IgD-negative memory B cell (primary cell): Measurements from ENCODE around the gene SUSD1. TPM values are rescaled to one million over a fixed set of nuclear protein-coding genes. Genes with fewer than 3 reads are reported as not detected.

Experiments used
- H3K27ac Mint-ChIP-seq, 3 donors: one replicate each; pipeline ENCODE4 v1.8.0; 2020 to 2022; ENCODE audit warnings: mild to moderate bottlenecking in 3 of 3, mixed read lengths in 3 of 3, moderate library complexity in 1 of 3
- H3K27me3 Mint-ChIP-seq: one replicate; pipeline ENCODE4 v1.8.0; 2021; ENCODE audit warnings: mixed read lengths
- H3K36me3 Mint-ChIP-seq: one replicate; pipeline ENCODE4 v1.8.0; 2020; ENCODE audit warnings: mild to moderate bottlenecking, mixed read lengths
- H3K4me1 Mint-ChIP-seq, 3 donors: one replicate each; pipeline ENCODE4 v1.8.0; 2020 to 2022; ENCODE audit warnings: mixed read lengths in 3 of 3, mild to moderate bottlenecking in 1 of 3
- H3K4me3 Mint-ChIP-seq, 4 donors: one replicate each; pipeline ENCODE4 v1.8.0; 2020 to 2022; ENCODE audit warnings: mild to moderate bottlenecking in 4 of 4, mixed read lengths in 4 of 4, moderate library complexity in 3 of 4
- H3K9me3 Mint-ChIP-seq, 3 donors: one replicate each; pipeline ENCODE4 v1.8.0; 2020 to 2021; ENCODE audit warnings: mixed read lengths in 3 of 3, mild to moderate bottlenecking in 1 of 3
- polyA plus RNA-seq: library from polyadenylated mRNA; unstranded; fragments of 300-500 nt; fragmentation: Illumina TruSeq; gene quantifications from one replicate; pipeline ENCODE4 v1.2.3, GENCODE V29; 2021

The SUSD1 gene
- polyA plus RNA-seq, 1 donor from 2014 or later = 3.4 TPM

DNA sequence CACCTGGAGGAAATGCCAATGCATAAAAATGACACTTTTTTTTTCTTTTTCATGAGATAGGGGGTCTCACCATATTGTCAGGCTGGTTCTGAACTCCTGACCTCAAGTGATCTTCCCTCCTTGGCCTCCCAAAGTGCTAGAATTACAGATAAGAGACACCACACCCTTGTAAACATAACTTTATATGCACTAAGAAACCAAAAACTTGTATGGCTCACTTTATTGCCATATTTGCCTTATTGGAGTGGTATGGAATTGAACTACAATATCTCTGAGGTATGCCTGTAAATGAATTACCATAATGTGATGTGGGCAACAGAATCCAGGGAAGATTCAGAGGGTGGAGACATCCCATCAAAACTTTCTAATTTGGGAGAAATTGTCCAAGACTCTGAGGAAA lies 164.6 kb downstream of the SUSD1 start:
- Mint-ChIP-seq H3K9me3 (no peaks in the 10 kb centered on the region), H3K4me1 (peaks cover 38 to 58% (median 40%) of the 10 kb centered on the region in 3 donors), H3K4me3 (peak overlapping the region in 1 of 4 donors; percentile 23), H3K27ac (peak overlapping the region in 1 of 3 donors; percentile 19), H3K27me3 (no peaks in the 10 kb centered on the region), H3K36me3 (no peaks in the 10 kb centered on the region)

DNA sequence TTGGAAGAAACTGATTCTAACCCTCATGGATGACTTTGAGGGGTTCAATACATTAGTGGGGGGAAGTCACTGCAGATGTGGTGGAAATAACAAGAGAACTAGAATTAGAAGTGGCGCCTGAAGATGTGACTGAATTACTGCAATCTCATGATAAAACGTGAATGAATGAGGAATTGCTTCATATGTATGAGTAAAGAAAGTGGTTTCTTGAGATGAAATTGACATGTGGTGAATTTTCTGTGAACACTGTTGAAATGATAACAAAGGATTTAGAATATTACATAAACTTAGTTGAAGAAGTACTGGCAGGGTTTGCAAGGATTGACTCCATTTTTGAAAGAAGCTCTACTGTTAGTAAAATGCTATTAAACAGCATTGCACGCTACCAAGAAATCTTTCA lies 165.4 kb downstream of the SUSD1 start:
- Mint-ChIP-seq H3K4me1 (peaks cover 34 to 55% (median 37%) of the 10 kb centered on the region in 3 donors), H3K4me3 (peak overlapping the region in 1 of 4 donors; percentile 39), H3K36me3 (no peaks in the 10 kb centered on the region), H3K27ac (peak overlapping the region in 1 of 3 donors; percentile 14), H3K9me3 (no peaks in the 10 kb centered on the region), H3K27me3 (peaks cover 2% of the 10 kb centered on the region)

DNA sequence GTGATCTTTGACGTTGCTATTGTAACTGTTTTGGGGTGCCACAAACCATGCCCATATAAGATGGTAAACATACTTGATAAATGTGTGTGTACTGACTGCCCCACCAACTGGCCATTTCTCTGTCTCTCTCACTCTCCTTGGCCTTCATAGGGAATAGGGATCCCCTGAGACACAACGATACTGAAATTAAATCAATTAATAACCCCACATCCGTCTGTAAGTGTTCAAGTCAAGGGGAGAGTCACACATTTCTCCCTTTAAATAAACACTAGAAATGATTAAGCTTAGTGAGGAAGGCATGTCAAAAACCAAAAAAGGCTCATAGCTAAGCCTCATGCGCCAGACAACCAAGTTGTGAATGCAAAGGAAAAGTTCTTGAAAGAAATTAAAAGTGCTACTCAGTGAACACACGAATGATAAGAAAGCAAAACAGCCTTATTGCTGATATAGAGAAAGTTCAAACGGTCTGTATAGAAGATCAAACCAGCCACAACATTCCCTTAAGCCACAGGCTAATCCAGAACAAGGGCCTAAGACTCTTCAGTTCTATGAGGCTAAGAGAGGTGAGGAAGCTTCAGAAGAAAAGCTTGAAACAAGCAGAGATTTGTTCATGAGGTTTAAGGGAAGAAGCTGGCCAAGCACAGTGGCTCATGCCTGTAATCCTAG lies 167.4 kb downstream of the SUSD1 start:
- no peaks in the 10 kb centered on the region for H3K9me3 Mint-ChIP-seq
- H3K27me3 Mint-ChIP-seq = peaks cover 4% of the 10 kb centered on the region
- peaks cover 36 to 52% (median 37%) of the 10 kb centered on the region in 3 donors for H3K4me1 Mint-ChIP-seq
- H3K4me3 Mint-ChIP-seq = no peak overlapping the region
- H3K27ac Mint-ChIP-seq = no peak overlapping the region
- H3K36me3 Mint-ChIP-seq = no peaks in the 10 kb centered on the region

DNA sequence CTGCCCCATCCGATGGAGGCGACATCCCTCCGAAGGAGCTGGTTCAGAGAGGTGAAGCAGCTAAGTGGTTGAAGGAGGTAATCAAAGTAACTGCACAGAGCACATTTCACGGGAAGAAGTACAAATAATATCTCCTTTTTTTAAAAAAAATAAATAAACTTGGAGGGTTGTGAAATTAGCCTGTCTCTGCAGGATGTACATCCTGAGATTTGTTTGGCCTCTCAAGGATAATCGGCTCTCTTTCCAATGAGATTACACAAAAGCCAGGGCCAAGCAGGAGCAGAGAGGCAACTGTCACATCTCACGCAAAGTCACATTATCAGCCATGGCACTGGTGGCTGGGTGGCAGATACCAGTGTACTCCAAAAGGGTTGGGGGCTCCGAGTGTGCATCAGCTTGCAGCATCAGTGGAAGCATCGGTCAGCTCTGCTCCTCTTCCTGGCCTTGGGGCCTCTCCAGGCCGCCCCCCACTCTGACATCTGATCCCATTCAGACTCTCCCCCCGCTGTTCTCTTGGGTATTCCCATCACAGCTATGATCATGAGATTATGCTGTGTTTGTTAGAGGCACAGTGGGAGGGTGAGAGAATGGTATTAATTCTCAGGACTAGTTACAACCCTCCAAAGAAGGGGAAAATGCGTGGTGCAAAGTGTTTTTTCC lies 168.6 kb downstream of the SUSD1 start:
- Mint-ChIP-seq H3K4me3 (no peak overlapping the region), H3K4me1 (peaks cover 29 to 45% (median 32%) of the 10 kb centered on the region in 3 donors), H3K36me3 (no peaks in the 10 kb centered on the region), H3K27ac (no peak overlapping the region), H3K9me3 (no peaks in the 10 kb centered on the region), H3K27me3 (peaks cover 4% of the 10 kb centered on the region)

DNA sequence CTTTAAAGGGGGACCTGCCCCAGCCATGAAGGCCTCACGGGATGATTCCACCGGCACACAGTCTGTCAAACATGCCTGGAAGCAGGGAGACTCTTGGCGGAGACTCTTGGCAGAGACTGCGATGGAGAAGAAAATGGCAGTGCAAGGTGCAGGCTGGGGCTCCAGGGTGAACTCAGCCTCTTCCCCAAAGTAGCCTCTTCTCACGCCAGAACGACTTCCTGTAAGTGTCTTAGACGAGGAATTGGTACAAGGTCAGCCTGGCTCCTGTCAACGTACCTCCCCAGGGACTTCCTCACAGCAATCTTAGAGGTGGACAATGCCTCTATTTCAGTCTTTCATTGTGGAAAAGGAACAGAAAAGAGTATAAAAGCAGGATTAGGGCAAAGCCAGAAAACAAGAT lies 169.2 kb downstream of the SUSD1 start:
- H3K27me3 Mint-ChIP-seq = peaks cover 4% of the 10 kb centered on the region
- no peak overlapping the region for H3K27ac Mint-ChIP-seq
- H3K9me3 Mint-ChIP-seq = no peaks in the 10 kb centered on the region
- peaks cover 25 to 41% (median 32%) of the 10 kb centered on the region in 3 donors for H3K4me1 Mint-ChIP-seq
- H3K36me3 Mint-ChIP-seq = no peaks in the 10 kb centered on the region
- no peak overlapping the region for H3K4me3 Mint-ChIP-seq

DNA sequence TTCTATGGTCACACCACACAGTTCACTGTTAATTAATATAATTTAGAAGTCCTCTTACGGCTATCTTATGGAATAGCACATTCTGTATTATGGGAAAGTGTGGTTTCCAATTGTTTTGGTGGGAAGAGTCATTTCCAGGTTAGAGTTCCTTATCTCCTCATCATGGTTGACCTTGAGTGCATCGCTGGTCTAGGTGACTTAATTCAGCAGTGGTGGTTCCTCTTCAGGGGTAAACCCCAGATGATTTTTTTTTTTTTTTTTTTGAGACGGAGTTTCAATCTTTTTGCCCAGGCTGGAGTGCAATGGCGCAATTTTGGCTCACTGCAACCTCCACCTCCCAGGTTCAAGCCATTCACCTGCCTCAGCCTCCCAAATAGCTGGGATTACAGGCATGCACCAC lies 171.6 kb downstream of the SUSD1 start:
- peak overlapping the region in 2 of 4 donors; percentile 14 to 63 for H3K4me3 Mint-ChIP-seq
- H3K4me1 Mint-ChIP-seq = peaks cover 23 to 33% (median 27%) of the 10 kb centered on the region in 3 donors
- H3K36me3 Mint-ChIP-seq = no peaks in the 10 kb centered on the region
- no peak overlapping the region for H3K27ac Mint-ChIP-seq
- peaks cover 4% of the 10 kb centered on the region for H3K27me3 Mint-ChIP-seq
- H3K9me3 Mint-ChIP-seq = no peaks in the 10 kb centered on the region

DNA sequence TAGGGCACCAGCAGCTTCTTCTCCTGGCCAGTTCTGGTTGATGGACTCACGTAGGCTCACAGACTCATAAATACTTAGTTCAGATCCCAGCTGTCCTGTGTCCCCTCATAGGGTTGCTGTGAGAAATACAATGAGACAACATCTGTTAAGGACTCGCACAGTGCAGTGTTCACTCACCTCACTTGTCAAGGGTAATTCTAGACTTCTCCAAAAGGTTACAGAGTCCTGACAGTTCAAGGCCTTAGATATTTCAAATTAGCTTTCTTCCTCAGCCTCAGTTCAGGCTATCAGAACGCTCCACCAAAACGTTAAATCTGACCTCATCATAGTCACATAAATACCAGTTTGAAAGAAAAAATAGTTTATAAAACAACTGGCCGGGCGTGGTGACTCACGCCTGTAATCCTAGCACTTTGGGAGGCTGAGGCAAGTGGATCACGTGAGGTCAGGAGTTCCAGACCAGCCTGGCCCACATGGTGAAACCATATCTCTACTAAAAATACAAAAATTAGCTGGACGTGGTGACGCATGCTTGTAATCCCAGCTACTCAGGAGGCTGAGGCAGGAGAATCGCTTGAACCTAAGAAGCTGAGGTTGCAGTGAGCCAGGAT lies 172.1 kb downstream of the SUSD1 start:
- Mint-ChIP-seq H3K27ac (peak overlapping the region; percentile 16 to 78 (median 47)), H3K9me3 (no peaks in the 10 kb centered on the region), H3K4me1 (peaks cover 23 to 31% (median 24%) of the 10 kb centered on the region in 3 donors), H3K36me3 (no peaks in the 10 kb centered on the region), H3K27me3 (peaks cover 4% of the 10 kb centered on the region), H3K4me3 (peak overlapping the region in 2 of 4 donors; percentile 10 to 63)

DNA sequence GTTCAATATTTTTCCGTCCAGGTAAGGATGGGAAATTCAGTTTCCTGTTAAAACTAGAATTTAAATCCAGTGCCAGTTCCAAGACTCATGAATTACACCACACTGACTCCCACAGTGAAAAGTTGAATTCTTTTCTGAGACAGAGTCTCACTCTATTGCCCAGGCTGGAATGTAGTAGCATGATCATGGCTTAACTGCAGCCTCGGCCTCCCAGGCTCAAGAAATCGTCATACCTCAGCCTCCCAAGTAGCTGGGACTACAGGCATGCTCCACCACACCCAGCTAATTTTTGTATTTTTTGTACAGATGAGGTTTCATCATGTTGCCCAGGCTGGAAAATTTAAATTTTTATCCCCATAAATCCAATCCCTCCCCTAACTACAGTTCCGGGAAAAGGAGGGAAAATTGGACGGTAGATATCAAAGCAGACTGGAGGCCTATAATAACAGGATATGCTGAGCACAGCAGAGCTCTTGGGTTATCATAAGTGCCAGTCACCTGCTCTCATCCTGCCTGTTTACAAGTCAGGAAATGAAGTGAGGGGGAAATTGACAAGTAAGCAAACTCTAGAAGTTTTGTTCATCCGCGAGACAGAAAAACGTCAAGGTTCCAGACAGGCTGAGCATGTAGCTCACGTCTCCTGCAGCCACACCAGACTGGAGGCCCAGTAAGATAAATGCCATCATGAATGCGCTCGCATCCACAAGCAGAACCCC lies 172.8 kb downstream of the SUSD1 start:
- H3K4me3 Mint-ChIP-seq = peak overlapping the region in 2 of 4 donors; percentile 10 to 63
- H3K27me3 Mint-ChIP-seq = peaks cover 4% of the 10 kb centered on the region
- no peaks in the 10 kb centered on the region for H3K9me3 Mint-ChIP-seq
- H3K36me3 Mint-ChIP-seq = no peaks in the 10 kb centered on the region
- H3K27ac Mint-ChIP-seq = peak overlapping the region; percentile 16 to 78 (median 63)
- peaks cover 20 to 27% (median 21%) of the 10 kb centered on the region in 3 donors for H3K4me1 Mint-ChIP-seq

DNA sequence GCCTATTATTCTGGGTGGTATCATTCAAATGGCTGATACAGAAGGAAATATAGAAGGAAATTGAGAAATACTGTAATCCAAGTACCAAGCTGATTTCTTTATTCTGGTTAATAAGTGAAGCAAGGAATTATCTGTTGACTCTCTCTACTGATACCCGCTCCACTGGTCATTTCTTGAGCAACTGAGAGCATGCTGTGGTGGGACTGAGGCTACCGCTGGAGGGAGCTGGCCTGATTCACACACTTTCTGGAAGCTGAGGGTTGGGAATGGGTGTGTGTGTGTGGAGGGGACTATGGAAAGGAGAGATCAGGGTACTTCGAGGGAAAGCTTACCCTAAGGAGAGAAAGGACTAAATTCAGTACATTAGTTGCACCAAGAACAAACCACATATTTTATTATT lies 174.4 kb downstream of the SUSD1 start:
- no peaks in the 10 kb centered on the region for H3K9me3 Mint-ChIP-seq
- peaks cover 20 to 23% (median 21%) of the 10 kb centered on the region in 3 donors for H3K4me1 Mint-ChIP-seq
- no peak overlapping the region for H3K27ac Mint-ChIP-seq

DNA sequence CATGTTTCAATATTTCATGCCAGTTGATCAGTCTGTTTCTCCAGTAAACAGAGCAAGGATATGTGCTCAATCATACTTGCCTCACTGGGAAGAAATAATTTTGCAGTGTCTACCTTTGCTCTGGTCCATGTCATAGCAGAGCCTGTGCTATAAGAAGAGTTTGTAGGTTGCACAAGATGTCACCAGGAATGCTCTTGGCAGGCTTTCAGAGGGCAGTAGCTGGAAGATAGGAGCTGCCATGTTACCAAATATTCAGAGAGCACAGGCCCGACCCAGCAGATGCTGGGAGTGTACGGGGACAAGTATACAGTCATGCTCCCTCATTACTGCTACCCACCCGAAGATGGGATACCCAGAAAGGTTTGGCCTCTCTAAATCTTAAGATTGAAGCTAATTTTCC lies 175.8 kb downstream of the SUSD1 start:
- no peaks in the 10 kb centered on the region for H3K36me3 Mint-ChIP-seq
- no peak overlapping the region for H3K27ac Mint-ChIP-seq
- no peaks in the 10 kb centered on the region for H3K27me3 Mint-ChIP-seq
- no peaks in the 10 kb centered on the region for H3K9me3 Mint-ChIP-seq
- H3K4me1 Mint-ChIP-seq = peaks cover 21% of the 10 kb centered on the region in 3 donors
- no peak overlapping the region for H3K4me3 Mint-ChIP-seq

More for the DNA sequence above, 174.4 kb downstream of the SUSD1 start:
- Mint-ChIP-seq H3K4me3 (no peak overlapping the region), H3K27me3 (peaks cover 4% of the 10 kb centered on the region), H3K36me3 (no peaks in the 10 kb centered on the region)

DNA sequence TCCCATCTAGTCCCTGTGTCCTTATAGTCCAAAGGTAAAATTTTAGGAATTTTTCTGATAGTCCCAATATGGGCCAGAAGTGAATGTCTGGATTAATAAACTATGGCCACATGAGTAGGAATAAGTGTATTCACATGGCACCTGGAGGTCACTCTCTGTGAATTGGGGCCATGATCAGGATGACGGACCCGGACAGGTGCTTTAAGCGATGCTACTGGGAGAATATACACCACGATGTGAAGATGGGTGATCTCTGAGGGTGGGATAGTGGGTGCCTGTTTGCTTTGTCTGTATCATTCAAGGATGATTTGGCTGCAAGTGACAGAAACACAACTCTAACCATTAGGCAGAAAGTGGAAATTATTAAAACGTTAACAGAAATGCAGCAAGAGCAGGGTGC lies 177.3 kb downstream of the SUSD1 start:
- no peaks in the 10 kb centered on the region for H3K36me3 Mint-ChIP-seq
- H3K27me3 Mint-ChIP-seq = no peaks in the 10 kb centered on the region
- H3K9me3 Mint-ChIP-seq = no peaks in the 10 kb centered on the region
- H3K27ac Mint-ChIP-seq = peak overlapping the region in 1 of 3 donors; percentile 55
- no peak overlapping the region for H3K4me3 Mint-ChIP-seq
- peaks cover 21 to 26% (median 24%) of the 10 kb centered on the region in 3 donors for H3K4me1 Mint-ChIP-seq

DNA sequence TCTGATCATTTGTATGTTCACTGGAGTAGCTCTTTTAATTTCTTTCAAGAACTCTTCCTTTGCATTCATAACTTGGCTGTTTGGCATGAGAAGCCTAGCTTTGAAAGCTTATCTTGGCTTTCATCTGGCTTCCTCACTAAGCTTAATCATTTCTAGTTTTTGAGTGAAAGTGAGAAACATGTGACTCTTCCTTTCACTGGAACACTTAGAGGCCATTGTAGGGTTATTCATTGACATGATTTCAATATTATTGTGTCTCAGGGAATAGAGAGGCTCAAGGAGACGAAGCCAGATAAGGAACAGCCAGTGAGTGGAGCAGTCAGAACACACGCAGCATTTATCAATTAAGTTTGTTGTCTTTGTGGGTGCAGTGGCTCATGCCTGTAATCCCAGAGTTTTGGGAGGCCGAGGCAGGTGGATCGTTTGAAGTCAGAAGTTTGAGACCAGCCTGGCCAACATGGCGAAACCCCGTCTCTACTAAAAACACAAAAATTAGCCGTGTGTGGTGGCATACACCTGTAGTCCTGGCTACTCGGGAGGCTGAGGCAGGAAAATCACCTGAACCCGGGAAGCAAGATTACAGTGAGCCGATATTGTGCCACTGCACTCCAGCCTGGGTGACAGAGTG lies 180.2 kb downstream of the SUSD1 start:
- H3K36me3 Mint-ChIP-seq = no peaks in the 10 kb centered on the region
- H3K4me3 Mint-ChIP-seq = no peak overlapping the region
- H3K27me3 Mint-ChIP-seq = no peaks in the 10 kb centered on the region
- peaks cover 0 to 4% (median 2%) of the 10 kb centered on the region in 3 donors for H3K9me3 Mint-ChIP-seq
- peaks cover 20 to 24% (median 22%) of the 10 kb centered on the region in 3 donors for H3K4me1 Mint-ChIP-seq
- H3K27ac Mint-ChIP-seq = no peak overlapping the region

DNA sequence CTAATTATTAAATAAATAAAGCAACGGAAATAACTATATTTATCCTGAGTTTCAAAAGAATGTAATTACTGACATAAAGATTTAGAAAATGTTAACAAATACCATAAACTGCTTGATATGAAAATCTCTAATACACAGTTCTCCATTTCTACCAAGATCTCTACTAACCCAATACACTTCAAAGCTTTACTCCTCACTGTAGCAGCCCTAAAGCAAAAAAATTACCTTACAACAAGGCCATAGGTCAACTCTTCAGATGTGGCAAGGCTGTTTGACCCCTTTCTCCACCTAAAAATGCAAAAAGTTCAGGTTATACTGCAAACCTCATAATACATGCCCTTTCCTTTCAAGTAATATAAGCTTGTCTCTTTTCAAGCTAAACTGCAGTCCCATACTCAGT lies 181.8 kb downstream of the SUSD1 start:
- H3K4me3 Mint-ChIP-seq = peak overlapping the region in 2 of 4 donors; percentile 9 to 40
- H3K27me3 Mint-ChIP-seq = no peaks in the 10 kb centered on the region
- peaks cover 0 to 4% (median 2%) of the 10 kb centered on the region in 3 donors for H3K9me3 Mint-ChIP-seq
- H3K27ac Mint-ChIP-seq = no peak overlapping the region
- H3K4me1 Mint-ChIP-seq = peaks cover 20 to 25% (median 22%) of the 10 kb centered on the region in 3 donors
- H3K36me3 Mint-ChIP-seq = no peaks in the 10 kb centered on the region

DNA sequence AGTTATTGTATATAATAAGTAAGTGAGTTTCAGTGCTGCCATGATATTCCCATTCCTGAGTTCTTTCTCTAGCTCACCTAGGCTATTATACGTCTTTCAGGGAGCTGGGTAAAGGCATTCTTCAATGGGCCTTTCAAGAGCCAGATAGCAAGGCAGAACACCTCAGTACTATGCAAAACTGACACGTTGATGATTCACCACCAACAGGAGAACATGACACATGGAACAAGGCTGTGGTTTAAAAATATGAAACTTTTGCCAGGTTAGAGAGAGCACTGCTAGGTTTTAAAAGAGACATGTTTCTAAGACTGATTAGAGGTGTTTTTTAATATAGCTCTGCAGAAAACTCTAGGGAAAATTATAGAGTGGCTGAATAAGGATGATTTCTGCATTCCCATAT lies 182.6 kb downstream of the SUSD1 start:
- Mint-ChIP-seq H3K4me3 (peak overlapping the region in 1 of 4 donors; percentile 22), H3K9me3 (peaks cover 0 to 4% (median 2%) of the 10 kb centered on the region in 3 donors), H3K36me3 (no peaks in the 10 kb centered on the region), H3K27ac (peak overlapping the region in 1 of 3 donors; percentile 16), H3K4me1 (peaks cover 20 to 29% (median 22%) of the 10 kb centered on the region in 3 donors), H3K27me3 (no peaks in the 10 kb centered on the region)
